GM18508 (cell line): Measurements from ENCODE around the gene ITGB2.
"Not testable (repeated sequence)": the region's sequence is repeated elsewhere in the genome, so short reads cannot be mapped to it uniquely, and the experiment has no call there.

Experiments used
- ATAC-seq: cut with Tn5 transposase; IDR thresholded peaks from one replicate; pipeline ENCODE4 v1.9.1; 2021; ENCODE audit warnings: moderate number of reproducible peaks; ENCODE audit not compliant: insufficient read depth, unreplicated experiment

Gene ITGB2

DNA sequence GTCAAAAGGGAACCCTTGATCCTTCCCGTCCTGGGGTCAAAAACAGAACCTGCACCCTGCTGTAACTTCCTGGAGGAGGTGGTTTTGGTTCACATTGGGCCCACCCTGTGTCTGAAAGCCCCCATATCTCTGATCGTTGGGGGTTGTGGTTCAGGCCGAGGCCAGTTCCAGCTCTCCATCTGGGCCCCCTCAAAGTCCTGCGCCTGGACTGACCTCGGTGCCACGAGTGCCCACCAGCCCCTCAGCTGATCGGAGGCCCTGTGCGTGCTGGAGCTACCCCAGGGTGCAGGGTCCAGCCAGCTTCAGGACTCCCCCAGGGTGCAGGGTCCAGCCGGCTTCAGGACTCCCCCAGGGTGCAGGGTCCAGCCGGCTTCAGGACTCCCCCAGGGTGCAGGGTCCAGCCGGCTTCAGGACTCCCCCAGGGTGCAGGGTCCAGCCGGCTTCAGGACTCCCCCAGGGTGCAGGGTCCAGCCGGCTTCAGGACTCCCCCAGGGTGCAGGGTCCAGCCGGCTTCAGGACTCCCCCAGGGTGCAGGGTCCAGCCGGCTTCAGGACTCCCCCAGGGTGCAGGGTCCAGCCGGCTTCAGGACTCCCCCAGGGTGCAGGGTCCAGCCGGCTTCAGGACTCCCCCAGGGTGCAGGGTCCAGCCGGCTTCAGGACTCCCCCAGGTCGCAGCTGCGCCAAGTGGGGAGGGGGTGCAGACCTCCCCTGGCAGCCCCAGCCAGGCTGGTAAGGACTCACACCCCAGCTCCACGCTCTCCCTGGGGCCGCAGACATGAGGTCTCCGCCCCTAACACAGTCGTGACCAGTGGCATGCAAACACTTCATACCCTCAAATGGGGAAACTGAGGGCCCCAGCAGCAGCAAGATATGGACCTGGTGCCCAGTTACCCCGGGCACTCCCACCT lies 7.9 kb downstream of the ITGB2 start:
- ATAC-seq = not testable (repeated sequence)

DNA sequence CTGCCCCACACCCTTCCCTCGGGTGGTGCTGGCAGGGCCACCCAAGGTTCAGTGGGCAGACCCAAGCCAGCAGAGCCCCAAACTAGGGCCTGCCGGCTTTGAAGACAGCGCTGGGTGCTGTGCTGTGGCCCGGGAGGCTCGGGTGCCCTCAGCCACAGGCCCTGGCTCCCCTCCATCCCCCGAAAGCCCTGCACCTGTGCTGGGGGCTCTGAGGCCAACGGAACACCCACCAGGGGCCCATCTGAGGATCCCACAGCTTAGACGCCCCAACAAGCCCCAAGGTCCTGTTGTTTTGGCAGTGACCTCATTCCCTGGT lies 8.6 kb downstream of the ITGB2 start:
- no peak for ATAC-seq

GRCh38 chr21:44911384-44912157 lies 9.1 kb downstream of the ITGB2 start:
- no peak for ATAC-seq

GRCh38 chr21:44911068-44911383 lies 9.7 kb downstream of the ITGB2 start:
- no peak for ATAC-seq

DNA sequence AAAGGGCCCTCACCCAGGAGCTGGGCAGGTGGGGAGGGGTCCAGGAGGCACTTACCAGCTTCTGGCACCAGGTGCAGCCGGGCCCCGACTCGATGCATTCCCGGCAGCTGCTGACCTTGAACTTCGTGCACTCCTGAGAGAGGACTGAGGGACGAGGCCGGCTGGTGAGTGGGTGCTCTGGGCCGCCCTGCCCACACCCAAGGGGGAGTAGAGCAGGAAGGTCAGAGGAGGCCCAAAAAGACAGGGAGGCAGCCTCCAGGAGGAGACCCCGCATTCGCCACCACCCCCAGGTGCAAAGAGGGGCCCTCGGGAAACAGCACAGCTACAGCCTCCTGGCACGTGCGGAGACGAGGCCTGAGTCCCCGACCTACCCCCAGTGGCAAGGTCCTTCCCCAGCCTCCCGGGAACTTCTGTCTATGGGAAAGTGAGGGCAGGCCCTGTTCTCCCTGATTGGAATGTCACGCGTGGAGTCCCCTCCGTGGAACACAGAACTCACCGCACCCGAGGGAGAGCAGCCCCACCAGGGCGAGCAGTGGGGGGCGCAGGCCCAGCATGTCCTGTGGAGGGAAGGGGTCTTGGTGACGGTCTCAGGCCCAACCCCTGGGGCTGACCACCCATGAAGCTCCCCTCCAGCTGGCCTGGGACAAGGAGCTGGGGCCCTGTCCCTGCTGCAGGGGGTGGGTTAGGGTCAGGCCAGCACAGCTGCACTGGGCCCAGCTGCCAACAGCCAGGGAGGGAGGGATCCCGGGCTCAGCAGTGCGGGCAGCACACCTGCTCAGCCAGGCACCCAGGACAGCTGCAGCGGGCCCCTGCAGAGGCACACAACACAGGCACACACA lies 10.3 kb downstream of the ITGB2 start:
- no peak for ATAC-seq

DNA sequence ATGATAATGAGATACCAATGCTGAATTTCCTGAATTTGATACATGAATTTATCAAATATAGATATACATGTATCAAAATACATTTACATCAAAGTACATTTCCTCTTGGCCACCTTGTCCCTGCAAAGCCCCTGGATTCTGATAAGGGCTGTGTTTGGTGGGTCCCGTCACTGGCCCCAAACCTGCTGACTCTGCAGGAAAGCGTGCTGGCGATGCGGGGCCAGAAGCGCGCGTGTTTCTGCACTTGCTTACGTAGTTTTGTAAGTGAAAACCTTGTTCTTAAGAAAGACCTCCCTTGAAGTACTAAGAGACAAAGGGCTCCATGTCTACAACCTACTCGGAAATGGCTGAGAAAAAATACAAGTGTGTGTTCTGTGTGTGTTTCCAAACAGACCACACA lies 11.0 kb downstream of the ITGB2 start:
- ATAC-seq = no peak

DNA sequence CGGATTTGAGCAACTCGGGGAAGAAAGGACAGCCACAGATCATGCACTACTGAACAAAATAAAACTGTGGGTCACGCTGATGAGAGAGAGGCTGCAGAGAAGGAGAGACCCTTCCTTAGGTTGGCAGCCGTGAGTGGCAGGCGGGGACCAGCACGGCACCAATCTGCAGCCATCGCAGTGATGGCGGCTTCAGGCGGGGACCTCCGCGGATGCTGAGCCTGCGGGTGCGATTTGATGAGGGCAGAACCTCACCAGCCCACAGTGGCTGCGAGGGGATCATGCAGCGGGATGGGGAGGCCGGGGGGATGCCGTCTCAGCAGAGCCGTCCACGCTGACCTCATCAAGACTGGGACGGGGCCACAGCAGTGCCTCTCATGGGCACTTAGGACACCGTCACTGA lies 11.8 kb downstream of the ITGB2 start:
- no peak for ATAC-seq

DNA sequence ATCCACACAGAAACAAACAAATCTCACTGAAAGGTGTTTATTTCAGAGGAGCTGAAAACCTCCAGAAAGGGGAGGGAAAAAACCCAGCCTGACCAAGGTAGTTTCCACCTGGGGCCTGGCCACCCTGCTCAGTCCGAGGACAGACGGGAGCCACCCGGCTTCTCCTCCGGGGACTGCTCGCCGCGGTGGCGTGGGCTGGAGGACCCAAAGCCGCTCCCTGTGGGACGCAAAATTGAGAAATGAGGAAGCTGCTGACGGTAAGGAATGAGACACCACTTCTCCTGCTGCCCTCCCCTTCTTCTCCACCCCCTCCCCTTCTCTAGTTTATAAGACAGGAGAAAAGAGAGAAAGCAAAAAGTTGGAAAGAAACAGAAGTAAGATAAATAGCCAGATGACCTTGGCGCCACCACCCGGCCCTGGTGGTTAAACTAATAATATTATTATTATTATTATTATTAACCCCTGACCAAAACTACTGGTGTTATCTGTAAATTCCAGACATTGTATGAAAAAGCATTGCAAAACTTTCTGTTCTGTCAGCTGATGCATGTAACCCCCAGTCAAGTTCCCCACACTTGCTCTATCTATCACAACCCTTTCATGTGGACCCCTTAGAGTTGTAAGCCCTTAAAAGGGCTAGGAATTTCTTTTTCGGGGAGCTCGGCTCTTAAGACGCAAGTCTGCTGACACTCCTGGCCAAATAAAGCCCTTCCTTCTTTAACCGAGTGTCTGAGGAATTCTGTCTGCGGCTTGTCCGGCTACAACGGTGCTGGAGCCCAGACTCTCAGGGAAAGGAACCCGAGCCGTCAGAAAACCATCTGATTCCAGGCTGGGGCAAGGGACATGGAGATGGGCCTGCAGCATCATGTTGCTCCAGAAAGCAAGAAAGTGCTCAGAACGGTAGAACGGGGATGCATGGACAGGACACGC lies 12.5 kb downstream of the ITGB2 start:
- no peak for ATAC-seq

DNA sequence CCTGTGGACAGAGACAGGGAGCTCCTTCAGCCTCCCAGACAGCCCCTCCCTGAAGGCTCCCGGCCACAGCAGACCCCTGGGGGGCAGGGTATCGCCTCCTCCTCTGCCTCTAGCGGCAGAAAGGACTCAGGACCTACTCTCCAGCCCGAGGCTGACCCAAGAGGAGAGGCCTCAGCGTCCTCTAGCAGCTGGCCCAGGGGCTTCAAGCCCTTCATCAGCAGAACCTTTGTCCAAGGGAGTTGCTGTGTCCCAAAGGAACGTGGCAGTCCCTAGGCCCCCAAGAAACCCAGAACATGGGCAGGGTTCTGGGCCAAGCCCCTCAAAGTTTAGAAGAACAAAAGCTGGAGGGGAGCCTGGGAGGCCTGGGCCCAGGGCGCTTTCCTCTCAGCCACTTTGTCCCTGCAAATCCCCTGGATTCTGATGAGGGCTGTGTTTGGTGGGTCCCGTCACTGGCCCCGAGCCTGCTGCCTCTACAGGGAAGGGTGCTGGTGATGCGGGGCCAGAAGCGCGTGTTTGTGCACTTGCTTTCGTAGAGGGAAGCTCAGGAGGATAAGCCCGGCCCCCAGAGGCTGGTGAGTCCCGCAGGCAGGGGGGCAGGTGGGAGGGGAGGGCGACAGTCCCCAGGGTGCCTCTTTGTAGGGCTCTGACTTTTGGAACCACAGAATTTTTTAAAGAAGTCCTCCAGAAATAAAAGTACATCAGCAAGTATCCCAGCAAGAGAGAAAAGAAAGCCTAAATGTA lies 13.3 kb downstream of the ITGB2 start:
- ATAC-seq = no peak

- no peak for ATAC-seq
These were observed 15.0 kb downstream of the ITGB2 start for GRCh38 chr21:44905728-44906090.

GRCh38 chr21:44905016-44905727 lies 15.5 kb downstream of the ITGB2 start:
- no peak for ATAC-seq

- no peak for ATAC-seq
These were observed 16.4 kb downstream of the ITGB2 start for GRCh38 chr21:44904141-44904923.

DNA sequence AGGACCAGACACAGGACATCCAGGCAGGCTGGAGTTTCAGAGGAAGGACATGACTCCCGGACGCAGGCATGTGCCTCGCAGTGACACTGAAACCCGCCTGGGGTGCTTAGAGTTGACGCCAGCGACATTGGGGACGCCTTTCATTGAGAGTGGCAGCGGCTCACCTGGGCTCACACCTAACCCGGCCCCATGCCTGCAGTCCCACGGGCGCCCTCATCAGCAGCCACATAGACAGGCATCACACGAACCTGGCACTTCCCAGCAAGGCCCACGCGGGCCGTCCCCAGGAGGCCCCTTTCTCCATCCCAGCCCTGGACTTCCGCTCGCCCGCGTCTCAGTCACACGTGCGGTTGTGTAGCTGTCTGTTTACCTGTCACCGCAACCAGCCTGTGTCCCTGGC lies 17.0 kb downstream of the ITGB2 start:
- ATAC-seq = no peak

DNA sequence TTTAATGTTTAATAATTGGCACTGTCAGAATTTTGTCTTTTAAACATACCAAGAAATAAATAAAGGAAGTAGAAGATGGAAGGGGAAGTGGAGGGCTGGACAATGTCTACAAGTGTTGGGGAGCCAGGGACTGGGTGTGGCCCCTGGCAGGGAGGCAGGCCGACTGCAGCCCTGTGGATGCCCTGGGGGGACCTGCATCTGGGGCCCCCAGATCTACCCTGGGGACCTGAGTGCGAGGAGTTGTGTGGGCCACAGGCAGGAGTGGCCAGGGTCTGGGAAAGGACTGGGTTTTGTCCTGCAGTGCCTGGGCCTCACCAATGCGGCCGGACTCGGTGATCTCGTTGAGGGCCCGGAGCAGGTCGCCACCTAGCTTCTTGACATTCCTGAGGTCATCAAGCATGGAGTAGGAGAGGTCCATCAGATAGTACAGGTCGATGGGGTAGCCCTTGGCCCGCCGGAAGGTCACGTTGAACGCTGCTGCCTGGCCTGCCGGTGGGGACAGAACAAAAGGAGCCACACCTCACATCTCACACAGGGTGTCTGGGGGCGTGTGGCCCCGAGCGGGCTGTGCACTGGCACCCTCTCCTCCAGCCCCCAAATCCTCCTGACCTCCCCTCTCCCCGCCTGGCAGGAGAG lies 17.5 kb downstream of the ITGB2 start:
- ATAC-seq = no peak

- no peak for ATAC-seq
These were observed 18.2 kb downstream of the ITGB2 start for GRCh38 chr21:44902268-44903049.

DNA sequence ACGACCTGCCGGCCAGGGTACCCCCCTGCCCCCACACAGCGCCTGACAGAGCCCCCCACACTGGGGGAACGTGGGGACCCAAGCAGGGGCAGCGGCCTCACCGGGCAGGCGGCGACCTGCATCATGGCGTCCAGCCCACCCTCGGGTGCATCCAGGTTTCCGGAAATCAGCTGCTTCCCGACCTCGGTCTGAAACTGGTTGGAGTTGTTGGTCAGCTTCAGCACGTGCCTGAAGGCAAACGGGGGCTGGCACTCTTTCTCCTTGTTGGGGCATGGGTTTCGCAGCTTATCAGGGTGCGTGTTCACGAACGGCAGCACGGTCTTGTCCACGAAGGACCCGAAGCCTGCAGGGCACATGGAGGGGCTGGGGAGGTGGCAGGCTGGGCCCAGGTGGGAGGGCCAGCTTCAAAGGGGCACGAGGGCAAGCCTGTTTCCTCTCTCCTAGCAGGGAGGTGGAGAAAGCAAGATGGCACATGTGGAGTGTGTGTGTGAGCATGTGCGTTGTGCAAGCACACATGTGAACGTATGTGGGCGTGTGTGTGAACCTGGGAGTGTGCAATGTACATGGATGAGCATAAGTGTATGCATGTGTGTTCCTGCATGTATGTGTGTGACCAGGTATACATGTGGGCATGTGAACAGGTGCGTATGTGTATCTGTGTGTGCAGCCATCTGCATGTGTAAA lies 19.2 kb downstream of the ITGB2 start:
- no peak for ATAC-seq
